GM12891 (cell line): ENCODE measurements around the gene MEGF6.

Source experiments
- DNase-seq: peaks from one replicate; pipeline ENCODE4 v3.0.0; 2011; ENCODE audit warnings: low spot score; ENCODE audit not compliant: insufficient read length
- FAIRE-seq: peaks from 2 replicates; lab custom pipeline; 2011; peaks lifted over from hg19 to GRCh38; lab: Jason Lieb, UNC
- PAX5 ChIP-seq: IDR thresholded peaks from 2 replicates; pipeline ENCODE4 v1.6.1; 2011; ENCODE audit warnings: low read length, moderate library complexity, mild to moderate bottlenecking; ENCODE audit not compliant: insufficient read depth, severe bottlenecking
- POLR2A ChIP-seq: IDR thresholded peaks from 2 replicates; pipeline ENCODE4 v1.6.1; 2011; ENCODE audit warnings: low read depth, low read length, control low read depth
- POLR2AphosphoS5 ChIP-seq: IDR thresholded peaks from 2 replicates; pipeline ENCODE4 v1.6.1; 2011; ENCODE audit warnings: low read depth, low read length, control low read depth
- POU2F2 ChIP-seq: IDR thresholded peaks from 2 replicates; pipeline ENCODE4 v1.6.1; 2011; ENCODE audit warnings: low read depth, mild to moderate bottlenecking, control low read depth, low read length, moderate library complexity
- SPI1 ChIP-seq: IDR thresholded peaks from 2 replicates; pipeline ENCODE4 v1.6.1; 2011; ENCODE audit warnings: low read depth, low read length, control low read depth
- TAF1 ChIP-seq: IDR thresholded peaks from 2 replicates; pipeline ENCODE4 v1.6.1; 2011; ENCODE audit warnings: low read depth, low read length, control low read depth

The MEGF6 gene

DNA sequence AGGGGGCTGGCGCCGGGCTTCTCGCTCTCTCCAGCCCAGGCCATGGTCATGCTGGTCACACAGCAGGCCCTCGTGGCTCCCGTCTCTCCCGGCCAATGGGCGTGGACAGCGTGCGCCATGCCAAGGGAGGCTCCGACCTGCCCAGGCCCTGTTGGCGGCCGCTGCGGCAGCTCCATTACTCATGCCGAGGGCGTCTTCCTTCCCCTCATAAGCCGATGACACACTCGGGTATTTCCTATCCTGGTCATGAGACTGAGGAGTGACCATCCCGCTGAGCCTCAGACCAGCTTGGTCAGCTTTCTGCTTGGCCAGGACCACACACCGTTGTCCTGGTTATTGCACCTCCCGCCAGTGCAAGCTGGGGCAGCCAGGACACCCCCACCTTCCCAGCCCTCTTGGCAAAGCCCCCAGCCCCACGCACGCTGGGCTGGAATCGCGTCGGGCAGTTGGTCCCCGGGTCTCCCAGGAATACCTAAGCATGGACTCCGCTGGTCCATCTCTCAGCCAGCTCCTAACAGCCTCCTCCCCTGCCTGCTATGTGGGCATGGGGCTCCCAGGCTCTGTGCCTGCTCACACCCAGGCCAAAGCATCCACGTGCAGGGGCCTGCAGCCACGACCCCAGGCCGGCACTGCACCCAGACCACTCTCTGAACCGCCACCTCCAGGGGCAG, 107.0 kb downstream of the MEGF6 start:
- FAIRE-seq (no peak), DNase-seq (no peak)
- no peak for TF ChIP-seq POLR2A
- TF ChIP-seq TAF1: no peak
- TF ChIP-seq POLR2AphosphoS5: no peak
- no peak for TF ChIP-seq POU2F2

DNA sequence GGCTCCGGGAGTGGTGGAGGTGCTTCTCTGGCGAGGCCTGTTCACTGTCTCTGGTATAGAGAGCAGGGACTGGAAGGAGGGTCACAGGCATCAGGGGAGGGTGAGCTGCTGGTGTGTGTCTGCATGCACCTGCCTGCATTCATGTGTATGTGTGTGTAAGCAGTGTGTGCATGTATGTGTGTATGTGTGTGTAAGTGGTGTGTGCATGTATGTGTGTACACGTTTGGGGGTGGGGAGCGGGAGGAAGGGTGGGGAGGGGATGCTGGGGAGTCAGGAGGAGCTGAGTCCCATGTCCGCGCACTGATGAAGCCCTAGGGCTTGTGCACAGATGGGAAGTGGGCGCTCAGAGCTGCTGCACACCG, 107.8 kb downstream of the MEGF6 start:
- no peak for FAIRE-seq
- no peak for DNase-seq
- no peak for TF ChIP-seq PAX5
- TF ChIP-seq POLR2A: no peak
- no peak for TF ChIP-seq SPI1
- TF ChIP-seq POLR2AphosphoS5: no peak
- TF ChIP-seq POU2F2: no peak
- no peak for TF ChIP-seq TAF1

DNA sequence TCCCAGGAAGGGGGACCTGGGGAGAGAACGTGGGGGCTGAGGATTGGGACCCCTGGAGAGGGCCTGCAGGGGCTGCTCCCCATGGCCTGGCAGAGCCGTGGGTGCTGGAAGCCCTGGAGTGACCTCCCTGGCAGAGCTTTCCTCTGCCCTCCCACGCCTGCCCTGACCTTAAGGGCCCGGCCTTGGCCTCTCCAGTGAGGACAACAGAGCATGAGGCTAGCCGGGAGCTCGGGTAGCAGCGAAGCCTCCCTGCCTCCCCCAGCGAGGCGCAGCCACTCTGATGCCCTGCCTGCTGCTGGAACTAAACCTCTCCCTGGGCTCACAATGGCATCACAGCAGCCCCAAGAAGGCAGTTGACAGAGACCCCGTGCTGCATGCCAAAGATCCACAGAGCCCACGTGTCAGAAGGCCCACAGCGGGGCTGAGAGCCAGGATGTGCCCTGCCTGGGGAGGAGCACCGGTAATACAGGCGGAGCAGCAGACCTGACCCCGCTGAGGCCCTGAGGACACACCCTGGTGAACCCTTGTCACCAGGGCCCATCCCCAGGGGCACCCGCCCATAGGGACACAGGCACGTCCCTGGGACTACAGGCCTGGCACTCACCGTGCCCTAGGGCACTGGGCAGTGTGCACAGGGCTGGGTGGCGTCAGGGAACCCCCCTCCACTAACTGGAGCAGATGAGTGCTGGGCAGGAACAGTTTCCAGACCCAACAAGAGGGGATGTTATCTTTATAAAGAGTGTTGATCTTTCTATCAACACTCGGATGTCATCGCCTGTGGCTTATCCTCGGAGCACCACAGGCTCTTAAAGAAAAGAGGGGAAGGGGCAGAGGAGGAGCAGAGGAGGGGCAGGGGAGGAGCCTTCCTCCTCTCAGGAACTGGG, 108.4 kb downstream of the MEGF6 start:
- TF ChIP-seq TAF1 (no peak), PAX5 (no peak), SPI1 (no peak), POLR2AphosphoS5 (no peak), POU2F2 (no peak), POLR2A (no peak)
- FAIRE-seq (no peak), DNase-seq (no peak)

DNA sequence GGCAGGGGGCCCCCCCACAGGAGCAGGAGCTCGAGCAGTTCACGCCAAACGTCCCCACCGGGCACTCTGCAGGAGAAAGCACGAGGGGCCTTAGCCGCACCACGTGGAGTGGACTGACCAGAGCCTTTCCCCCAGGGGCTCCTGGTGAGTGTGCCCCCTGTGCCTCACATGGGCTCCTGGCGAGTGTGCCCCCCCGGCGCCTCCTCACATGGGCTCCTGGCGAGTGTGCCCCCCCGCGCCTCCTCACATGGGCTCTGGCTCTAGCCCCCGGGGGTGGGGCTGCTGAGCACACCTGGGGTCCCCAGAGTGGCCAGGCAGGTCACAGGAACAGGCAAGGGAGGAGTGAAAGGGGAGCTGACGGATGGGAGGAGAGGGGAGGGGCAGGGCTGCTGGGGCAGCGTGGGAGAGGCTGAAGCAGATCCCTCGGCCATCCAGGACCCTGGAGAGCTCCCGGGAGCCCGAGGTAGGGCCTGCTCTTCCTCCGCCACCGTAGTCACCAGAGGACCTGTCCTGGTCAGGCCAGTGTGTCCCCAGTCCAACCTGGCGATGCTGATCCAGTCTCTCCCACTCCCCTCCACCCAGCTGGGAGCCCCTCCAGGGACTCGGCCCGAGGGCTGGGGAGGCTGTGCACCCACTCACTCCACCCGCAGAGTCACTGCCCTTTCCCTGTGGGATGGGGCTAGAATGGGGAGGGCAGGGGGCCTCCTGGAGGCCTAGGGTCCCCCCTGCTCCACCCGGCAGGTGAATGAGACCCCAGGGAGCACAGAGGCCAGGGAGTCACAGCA, 109.3 kb downstream of the MEGF6 start:
- DNase-seq: peak; percentile 79
- FAIRE-seq: peak; percentile 71
- no peak for TF ChIP-seq SPI1
- TF ChIP-seq POU2F2: no peak
- no peak for TF ChIP-seq TAF1

DNA sequence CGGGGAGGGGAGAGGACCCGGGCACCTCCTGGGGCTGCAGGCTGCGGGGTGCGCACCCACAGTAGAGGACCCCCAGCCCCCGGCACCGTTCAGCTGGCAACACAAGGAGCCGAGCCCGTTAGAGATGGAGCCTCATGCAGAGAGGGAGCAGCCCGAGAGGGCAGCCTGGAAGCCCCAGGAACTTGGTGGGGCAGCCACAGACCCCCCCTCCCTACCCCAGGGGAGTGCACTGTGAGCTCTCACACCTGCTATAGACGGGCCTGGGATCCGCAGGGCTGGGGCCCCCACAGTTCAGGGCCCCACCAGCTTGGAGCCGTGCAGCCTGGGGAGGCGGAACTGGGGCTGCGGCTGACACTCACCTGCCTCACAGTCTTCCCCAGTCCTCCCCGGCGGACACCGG, 109.9 kb downstream of the MEGF6 start:
- no peak for FAIRE-seq
- TF ChIP-seq TAF1 (no peak), POLR2A (no peak), POU2F2 (no peak), POLR2AphosphoS5 (no peak), PAX5 (no peak), SPI1 (no peak)
- no peak for DNase-seq

DNA sequence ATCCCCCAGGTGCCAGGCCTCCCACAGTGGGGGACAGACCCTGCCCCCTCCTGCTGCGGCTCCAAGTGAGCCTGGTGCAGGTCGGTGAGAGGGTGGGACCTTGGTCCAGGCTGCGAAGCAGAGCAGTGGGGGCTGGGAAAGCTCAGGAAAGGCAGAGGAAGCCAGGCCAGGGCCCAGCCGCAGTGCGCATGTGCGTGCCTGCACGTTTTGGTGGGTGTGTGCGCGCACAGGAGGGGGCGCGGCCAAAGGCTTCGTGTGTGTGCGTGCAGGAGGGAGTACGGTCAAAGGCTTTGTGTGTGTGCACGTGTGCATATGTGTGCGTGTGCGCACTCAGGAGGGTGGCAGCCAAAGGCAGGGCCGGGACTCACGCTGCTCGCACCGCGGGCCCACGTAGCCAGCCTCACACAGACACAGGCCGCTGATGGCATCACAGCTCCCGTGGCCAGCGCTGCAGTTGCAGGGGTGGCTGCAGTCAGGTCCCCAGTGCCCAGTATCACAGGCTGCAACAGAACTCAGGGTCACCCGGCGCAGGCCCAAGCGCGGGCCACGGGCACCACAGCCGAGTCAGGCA, 111.0 kb downstream of the MEGF6 start:
- no peak for DNase-seq
- TF ChIP-seq POLR2A (no peak), POLR2AphosphoS5 (no peak), POU2F2 (no peak), SPI1 (no peak), PAX5 (no peak), TAF1 (no peak)

DNA sequence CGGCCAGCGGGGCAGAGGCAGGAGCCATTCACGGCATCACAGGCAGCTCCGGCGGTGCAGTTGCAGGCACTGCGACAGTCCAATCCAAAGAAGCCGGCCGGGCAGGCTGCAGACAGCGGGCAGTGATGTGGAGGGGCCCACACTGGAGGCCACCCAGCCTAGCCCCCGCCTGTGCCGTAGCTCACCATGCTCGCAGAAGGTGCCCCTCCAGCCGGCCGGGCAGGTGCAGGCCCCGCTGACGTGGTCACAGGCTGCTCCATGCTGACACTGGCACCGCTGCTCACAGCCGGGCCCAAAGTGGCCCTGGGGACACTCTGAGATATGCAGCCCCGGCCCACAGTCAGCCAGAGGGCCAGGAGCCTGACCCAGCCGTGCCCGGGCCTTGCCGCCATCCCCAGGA, 111.7 kb downstream of the MEGF6 start:
- FAIRE-seq (no peak), DNase-seq (no peak)

More for the DNA sequence above, 111.0 kb downstream of the MEGF6 start:
- FAIRE-seq: no peak

DNA sequence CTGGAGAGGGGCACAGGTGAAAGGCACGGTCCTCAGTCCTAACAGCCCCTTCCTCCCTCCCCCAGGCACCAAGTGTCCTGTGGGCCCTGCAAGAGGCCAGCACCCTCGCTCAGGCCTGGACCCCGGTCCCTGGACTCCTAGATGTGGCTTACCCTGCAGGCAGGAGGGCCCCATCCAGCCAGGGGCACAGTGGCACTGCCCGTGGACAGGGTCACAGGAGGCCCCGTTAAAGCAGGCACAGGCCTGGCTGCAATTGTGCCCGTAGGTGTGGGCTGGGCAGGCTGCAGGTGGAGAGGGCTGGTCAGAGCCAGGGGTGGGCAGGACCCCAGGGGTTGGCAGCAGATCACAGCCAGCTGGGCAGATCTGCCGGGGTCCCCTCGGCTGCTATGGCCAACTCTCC, 112.3 kb downstream of the MEGF6 start:
- DNase-seq (no peak), FAIRE-seq (no peak)
- TF ChIP-seq SPI1 (no peak), PAX5 (no peak), POLR2AphosphoS5 (no peak), POU2F2 (no peak), TAF1 (no peak), POLR2A (no peak)

More for the DNA sequence above, 111.7 kb downstream of the MEGF6 start:
- TF ChIP-seq POU2F2: no peak
- no peak for TF ChIP-seq POLR2A
- no peak for TF ChIP-seq PAX5
- no peak for TF ChIP-seq TAF1
